Stimulated activated CD4-positive, alpha-beta T cell treated with anti-CD3 and anti-CD28 coated beads, Interleukin-4, amount 100 ng/mL, for 1 hour (primary cell): ENCODE results near the gene MXD4.

Experiments used
- DNase-seq: peaks from one replicate; pipeline ENCODE4 v3.0.0-alpha.2; 2020

Gene MXD4

GRCh38 chr4:2274320-2275043 lies 12.6 kb upstream of the MXD4 start:
- no peak for DNase-seq

GRCh38 chr4:2273657-2274319 lies 11.9 kb upstream of the MXD4 start:
- no peak for DNase-seq

GRCh38 chr4:2273221-2273620 lies 11.3 kb upstream of the MXD4 start:
- no peak for DNase-seq

GRCh38 chr4:2272828-2273120 lies 10.9 kb upstream of the MXD4 start:
- no peak for DNase-seq

- DNase-seq = no peak
Observed at GRCh38 chr4:2272026-2272827, 10.3 kb upstream of the MXD4 start.

GRCh38 chr4:2271279-2272025 lies 9.5 kb upstream of the MXD4 start:
- DNase-seq = no peak

- DNase-seq = no peak
Observed at GRCh38 chr4:2270341-2271165, 8.6 kb upstream of the MXD4 start.

GRCh38 chr4:2269618-2270163 lies 7.8 kb upstream of the MXD4 start:
- no peak for DNase-seq

- no peak for DNase-seq
Observed at GRCh38 chr4:2269206-2269531, 7.3 kb upstream of the MXD4 start.

GRCh38 chr4:2268357-2269205 lies 6.7 kb upstream of the MXD4 start:
- DNase-seq = no peak

GRCh38 chr4:2267841-2268240 lies 5.9 kb upstream of the MXD4 start:
- no peak for DNase-seq

GRCh38 chr4:2267320-2267811 lies 5.5 kb upstream of the MXD4 start:
- no peak for DNase-seq

GRCh38 chr4:2266821-2267220 lies 4.9 kb upstream of the MXD4 start:
- DNase-seq = no peak

GRCh38 chr4:2266181-2266580 lies 4.3 kb upstream of the MXD4 start:
- DNase-seq = no peak

- no peak for DNase-seq
Observed at GRCh38 chr4:2265113-2266110, 3.5 kb upstream of the MXD4 start.

GRCh38 chr4:2264481-2265041 lies 2.7 kb upstream of the MXD4 start:
- no peak for DNase-seq

GRCh38 chr4:2263926-2264321 lies 2.0 kb upstream of the MXD4 start:
- DNase-seq = no peak

- DNase-seq = no peak
Observed at GRCh38 chr4:2262944-2263250, 988 bp upstream of the MXD4 start.

- peak; percentile 97 for DNase-seq
Observed at GRCh38 chr4:2262145-2262943, 435 bp upstream of the MXD4 start.
